H1 (cell line): ENCODE measurements around the gene ZNF440. TPM values are rescaled to one million over a fixed set of nuclear protein-coding genes. Genes with fewer than 3 reads are reported as not detected.

Source experiments
- CTCF ChIA-PET: fragments of 300-600 bp; sonication (Branson Sonifier 250); formaldehyde crosslinking; loops from one replicate; lab custom pipeline; 2021; ENCODE audit not compliant: partially characterized antibody; lab: Charles Lee
- POLR2A ChIA-PET: fragments of 300-600 bp; sonication (Branson Sonifier 250); formaldehyde crosslinking; loops from one replicate; lab custom pipeline; 2021; ENCODE audit warnings: inconsistent platforms; ENCODE audit not compliant: partially characterized antibody; lab: Charles Lee
- DNase-seq, 2 experiments: peaks; one replicate each; pipeline versions ENCODE4 v3.0.0 to v3.0.0-alpha.2; 2010 to 2022; ENCODE audit warnings: low spot score in 2 of 2, low read depth in 1 of 2, mixed read lengths in 1 of 2
- FAIRE-seq: peaks from 2 replicates; lab custom pipeline; 2011; peaks lifted over from hg19 to GRCh38; lab: Jason Lieb, UNC
- H2AFZ ChIP-seq: 2 replicates; pipeline ENCODE4 v1.8.1; 2012; ENCODE audit warnings: low read length, inconsistent platforms
- H2AK5ac ChIP-seq: 2 replicates; pipeline ENCODE4 v1.6.1; 2013; ENCODE audit warnings: low read depth, low read length
- H2BK120ac ChIP-seq: replicated peaks from 2 replicates; pipeline ENCODE3; 2013; ENCODE audit warnings: low read depth, low read length, inconsistent platforms
- H2BK12ac ChIP-seq: 2 replicates; pipeline ENCODE4 v1.6.1; 2013; ENCODE audit warnings: low read depth, low read length
- H2BK15ac ChIP-seq: 2 replicates; pipeline ENCODE4 v1.6.1; 2013; ENCODE audit warnings: low read length
- H2BK20ac ChIP-seq: 2 replicates; pipeline ENCODE4 v1.6.1; 2013; ENCODE audit warnings: low read length
- H2BK5ac ChIP-seq: 2 replicates; pipeline ENCODE4 v1.6.1; 2013; ENCODE audit warnings: low read depth, low read length
- H3K14ac ChIP-seq: 2 replicates; pipeline ENCODE4 v1.6.1; 2013; ENCODE audit warnings: inconsistent platforms; ENCODE audit not compliant: insufficient read length
- H3K18ac ChIP-seq: 2 replicates; pipeline ENCODE4 v1.6.1; 2013; ENCODE audit warnings: low read length; ENCODE audit errors: extremely low read depth
- H3K23ac ChIP-seq: 2 replicates; pipeline ENCODE4 v1.6.1; 2013; ENCODE audit warnings: inconsistent platforms; ENCODE audit not compliant: insufficient read length
- H3K23me2 ChIP-seq: 2 replicates; pipeline ENCODE4 v1.6.1; 2013; ENCODE audit warnings: low read depth, low read length
- H3K27ac ChIP-seq: 2 replicates; pipeline ENCODE4 v1.6.1; 2011; ENCODE audit warnings: low read depth, low read length, inconsistent platforms
- H3K27me3 ChIP-seq, 4 experiments: replicated peaks in 1 of 4; 1 replicate in 1 of 4; 2 replicates in 3 of 4; pipeline versions ENCODE4 v1.6.1 to v1.8.1; 2011 to 2013; ENCODE audit warnings: low read length in 3 of 4, mild to moderate bottlenecking in 3 of 4, inconsistent platforms in 2 of 4, mixed read lengths in 2 of 4, moderate library complexity in 1 of 4; ENCODE audit not compliant: control insufficient read depth in 3 of 4, insufficient read depth in 3 of 4; ENCODE audit errors: extremely low read depth in 1 of 4
- H3K36me3 ChIP-seq, 4 experiments: 2 replicates each; pipeline versions ENCODE4 v1.6.1 to v1.8.1; 2011 to 2013; ENCODE audit warnings: mild to moderate bottlenecking in 4 of 4, low read length in 3 of 4, moderate library complexity in 2 of 4, control low read depth in 1 of 4, inconsistent platforms in 1 of 4; ENCODE audit not compliant: insufficient read depth in 4 of 4, control insufficient read depth in 2 of 4
- H3K4ac ChIP-seq: replicated peaks from 2 replicates; pipeline ENCODE3; 2013; ENCODE audit warnings: low read length, low read depth, mixed read lengths, inconsistent platforms; ENCODE audit not compliant: insufficient read length
- H3K4me1 ChIP-seq, 4 experiments: replicated peaks in 1 of 4; 1 replicate in 1 of 4; 2 replicates in 3 of 4; pipeline versions ENCODE4 v1.6.1 to v1.8.1; 2011 to 2013; ENCODE audit warnings: low read length in 3 of 4, inconsistent platforms in 2 of 4, mixed read lengths in 1 of 4; ENCODE audit not compliant: insufficient read depth in 4 of 4, control insufficient read depth in 3 of 4
- H3K4me2 ChIP-seq, 2 experiments: 2 replicates each; pipeline versions ENCODE4 v1.6.1 to v1.8.1; 2011 to 2013; ENCODE audit warnings: low read depth in 2 of 2, low read length in 2 of 2, control low read depth in 1 of 2, inconsistent platforms in 1 of 2, mild to moderate bottlenecking in 1 of 2; ENCODE audit not compliant: insufficient read depth in 1 of 2
- H3K4me3 ChIP-seq, 4 experiments: fragments of 200-600, 300-600 bp in 1 of 4; sonication (generic), shearing (Covaris generic), sonication (Bioruptor Twin) in 1 of 4; 2 replicates each; pipeline versions ENCODE4 v1.5.1 to v1.8.1; 2011 to 2016; ENCODE audit warnings: low read length in 4 of 4, low read depth in 3 of 4, control low read depth in 2 of 4, inconsistent platforms in 2 of 4, mild to moderate bottlenecking in 2 of 4, mixed read lengths in 1 of 4, moderate library complexity in 1 of 4; ENCODE audit not compliant: insufficient read depth in 2 of 4; ENCODE audit errors: extremely low read depth in 1 of 4
- H3K56ac ChIP-seq: replicated peaks from 2 replicates; pipeline ENCODE3; 2013; ENCODE audit warnings: low read depth, mild to moderate bottlenecking, mixed read lengths, low read length, inconsistent platforms; ENCODE audit not compliant: insufficient read length
- H3K79me1 ChIP-seq: 2 replicates; pipeline ENCODE4 v1.6.1; 2013; ENCODE audit warnings: low read depth, low read length, control low read depth
- H3K79me2 ChIP-seq, 2 experiments: 2 replicates each; pipeline versions ENCODE4 v1.6.1 to v1.8.1; 2012 to 2013; ENCODE audit warnings: low read length in 2 of 2, mild to moderate bottlenecking in 2 of 2, inconsistent platforms in 1 of 2; ENCODE audit not compliant: insufficient read depth in 2 of 2, control insufficient read depth in 1 of 2
- H3K9ac ChIP-seq, 4 experiments: replicated peaks in 1 of 4; 1 replicate in 1 of 4; 2 replicates in 3 of 4; pipeline versions ENCODE4 v1.6.1 to v1.8.1; 2011 to 2013; ENCODE audit warnings: low read depth in 3 of 4, low read length in 3 of 4, control low read depth in 2 of 4, mild to moderate bottlenecking in 2 of 4, moderate library complexity in 2 of 4, inconsistent platforms in 1 of 4; ENCODE audit errors: extremely low read depth in 1 of 4
- H3K9me3 ChIP-seq, 2 experiments: 2 replicates each; pipeline versions ENCODE4 v1.6.1 to v1.8.1; 2012 to 2013; ENCODE audit warnings: mild to moderate bottlenecking in 2 of 2, moderate library complexity in 2 of 2, control low read depth in 1 of 2, inconsistent platforms in 1 of 2, low read depth in 1 of 2, low read length in 1 of 2, mixed read lengths in 1 of 2; ENCODE audit not compliant: insufficient read depth in 2 of 2
- H4K20me1 ChIP-seq, 2 experiments: replicated peaks in 1 of 2; 2 replicates each; pipeline versions ENCODE3 to v1.8.1; 2011 to 2013; ENCODE audit warnings: inconsistent platforms in 2 of 2, low read length in 2 of 2, mild to moderate bottlenecking in 1 of 2; ENCODE audit not compliant: insufficient read depth in 2 of 2, control insufficient read depth in 1 of 2
- H4K5ac ChIP-seq: 2 replicates; pipeline ENCODE4 v1.6.1; 2013; ENCODE audit warnings: low read length, low read depth, mixed read lengths, inconsistent platforms; ENCODE audit not compliant: insufficient read length
- H4K8ac ChIP-seq: 2 replicates; pipeline ENCODE4 v1.8.0; 2013; ENCODE audit warnings: mild to moderate bottlenecking, moderate library complexity, low read length, inconsistent platforms; ENCODE audit not compliant: insufficient read depth; ENCODE audit errors: extremely low read depth
- H4K91ac ChIP-seq: replicated peaks from 2 replicates; pipeline ENCODE3; 2013; ENCODE audit warnings: low read length, mixed read lengths, inconsistent platforms; ENCODE audit not compliant: insufficient read length
- GABPA ChIP-seq: IDR thresholded peaks from 2 replicates; pipeline ENCODE4 v1.6.1; 2011; ENCODE audit warnings: mild to moderate bottlenecking, low read length, moderate library complexity, borderline replicate concordance; ENCODE audit not compliant: insufficient read depth
- JUN ChIP-seq: IDR thresholded peaks from 2 replicates; pipeline ENCODE4 v1.6.1; 2011; ENCODE audit warnings: low read depth, mild to moderate bottlenecking, improper control_type of control experiment, low read length
- KDM4A ChIP-seq: IDR thresholded peaks from one replicate; pipeline ENCODE4 v1.7.1; 2012; ENCODE audit warnings: low read depth, mild to moderate bottlenecking, moderate library complexity, low read length, inconsistent platforms; ENCODE audit not compliant: severe bottlenecking
- KDM5A ChIP-seq: fragments of 200-600 bp; IDR thresholded peaks from 2 replicates; pipeline ENCODE4 v1.7.1; 2012; ENCODE audit warnings: mild to moderate bottlenecking, low read length, inconsistent platforms, mixed read lengths
- POLR2A ChIP-seq, 2 experiments: IDR thresholded peaks; 1 replicate in 1 of 2; 2 replicates in 1 of 2; pipeline ENCODE4 v1.6.1; 2011; ENCODE audit warnings: low read depth in 2 of 2, low read length in 2 of 2, mild to moderate bottlenecking in 2 of 2; ENCODE audit errors: control extremely low read depth in 1 of 2
- RBBP5 ChIP-seq: IDR thresholded peaks from 2 replicates; pipeline ENCODE4 v1.7.1; 2012; ENCODE audit warnings: low read depth, mild to moderate bottlenecking, inconsistent platforms, low read length, moderate library complexity, borderline replicate concordance
- RXRA ChIP-seq: IDR thresholded peaks from 2 replicates; pipeline ENCODE4 v1.6.1; 2011; ENCODE audit warnings: low read depth, mild to moderate bottlenecking, low read length, moderate library complexity; ENCODE audit not compliant: insufficient read depth
- WGBS, 2 experiments: shearing (Covaris generic) in 1 of 2; methylation state at CpG; one replicate each; pipeline versions ENCODE4 v1.1.6 to v1.1.7; 2013 to 2015; ENCODE audit warnings: low lambda C conversion rate in 2 of 2, mixed read lengths in 2 of 2, inconsistent platforms in 1 of 2, low coverage in 1 of 2, missing lambda C conversion rate in 1 of 2; ENCODE audit not compliant: insufficient replicate concordance in 2 of 2, insufficient coverage in 1 of 2, insufficient read length in 1 of 2; ENCODE audit errors: extremely low coverage in 1 of 2, missing lambda C conversion rate in 1 of 2; 5-methylcytosine and 5-hydroxymethylcytosine counted together
- polyA plus RNA-seq, 7 experiments: library from polyadenylated mRNA; depleted of rRNA in 3 of 7; stranded (reverse) in 5 of 7; unstranded in 2 of 7; fragments of >200 nt in 5 of 7; fragments of 200-250 nt in 2 of 7; gene quantifications; 1 replicate in 5 of 7; 2 replicates in 1 of 7; 4 replicates in 1 of 7; pipeline versions ENCODE4 v1.2.1 to v1.2.3, GENCODE V29; 2011 to 2013; ENCODE audit warnings: missing spikeins in 2 of 7, mixed read lengths in 2 of 7
- total RNA-seq: library from RNA; stranded (reverse); fragmentation: NEBNext Ultra II Directional; extraction: Animal tissue kit (Norgen Biotek cat#: 25700); gene quantifications from 2 replicates; pipeline ENCODE4 v1.2.1, GENCODE V29; 2021

The ZNF440 gene
- total and polyA plus RNA-seq, 2 of the 8 experiments (the other 6 are each of a cell fraction or from before 2014, with no cell fraction given): 0.77 to 6.5 TPM

DNA sequence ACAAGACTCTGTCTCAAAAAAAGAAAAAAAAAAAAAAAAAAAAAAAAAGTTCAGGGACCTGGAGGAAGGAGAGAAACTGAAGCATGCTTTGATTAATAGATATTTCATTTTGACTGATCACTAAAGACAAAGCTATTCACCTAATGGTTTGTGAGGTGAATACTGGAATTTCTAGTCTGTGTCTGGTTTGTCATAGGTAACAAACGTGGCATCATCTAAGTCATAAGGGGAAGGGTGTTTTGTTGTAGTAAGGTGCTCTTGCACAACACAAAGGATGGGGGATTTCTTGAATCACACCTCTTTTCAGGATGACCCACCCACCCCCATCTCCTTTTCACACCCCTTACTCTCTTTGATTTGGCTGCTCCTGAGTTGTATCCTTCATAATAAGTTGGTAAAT, 59.7 kb downstream of the ZNF440 start:
- Histone ChIP-seq H3K9ac (no peak overlapping the region), H3K79me2 (no peaks in the 10 kb centered on the region), H2AK5ac (no peak overlapping the region), H3K18ac (no peak overlapping the region), H3K4me3 (no peak overlapping the region), H3K4me2 (no peak overlapping the region), H3K79me1 (no peaks in the 10 kb centered on the region), H2BK12ac (no peak overlapping the region), H3K56ac (no peak overlapping the region), H2AFZ (no peak overlapping the region), H2BK15ac (no peak overlapping the region), H3K27ac (no peak overlapping the region), H3K14ac (no peak overlapping the region), H3K27me3 (no peaks in the 10 kb centered on the region), H3K4me1 (no peaks in the 10 kb centered on the region), H4K8ac (no peak overlapping the region), H3K36me3 (no peaks in the 10 kb centered on the region; a peak in 1 of 8 replicates), H2BK5ac (no peak overlapping the region), H2BK120ac (no peak overlapping the region), H4K5ac (no peak overlapping the region), H2BK20ac (no peak overlapping the region), H3K9me3 (peaks cover 26 to 33% of the 10 kb centered on the region in 2 experiments), H3K23me2 (no peaks in the 10 kb centered on the region), H4K20me1 (no peaks in the 10 kb centered on the region), H4K91ac (no peak overlapping the region), H3K4ac (no peak overlapping the region), H3K23ac (no peak overlapping the region)
- DNase-seq (no peak), FAIRE-seq (no peak)
- POLR2A ChIA-PET: no interaction called here
- CTCF ChIA-PET: no interaction called here
- WGBS, 2 experiments: 63% methylated on average over 1 of the region's 1 CpG; no CpG with 5 or more reads in 1 of the 2 experiments
- TF ChIP-seq KDM4A (no peak), JUN (no peak), KDM5A (no peak), GABPA (no peak), POLR2A (IDR thresholded peaks at IDR 0.05; ENCODE audit: control extremely low read depth in 1 of 2, low read depth in 2 of 2, low read length in 2 of 2) (no peak), RBBP5 (no peak), RXRA (no peak)
